GM18508 (cell line): ENCODE measurements around the gene SLC6A13.
"Not testable (repeated sequence)": the region's sequence is repeated elsewhere in the genome, so short reads cannot be mapped to it uniquely, and the experiment has no call there.

Experiments used
- ATAC-seq: cut with Tn5 transposase; IDR thresholded peaks from one replicate; pipeline ENCODE4 v1.9.1; 2021; ENCODE audit warnings: moderate number of reproducible peaks; ENCODE audit not compliant: insufficient read depth, unreplicated experiment

Gene SLC6A13

GRCh38 chr12:204261-204678, 58.4 kb downstream of the SLC6A13 start:
- no peak for ATAC-seq

GRCh38 chr12:203462-204260, 59.0 kb downstream of the SLC6A13 start:
- no peak for ATAC-seq

GRCh38 chr12:203074-203461, 59.6 kb downstream of the SLC6A13 start:
- no peak for ATAC-seq

- ATAC-seq, result no peak
Measured at GRCh38 chr12:202081-202731, 60.4 kb downstream of the SLC6A13 start.

GRCh38 chr12:201361-201760, 61.3 kb downstream of the SLC6A13 start:
- ATAC-seq, result no peak

GRCh38 chr12:198705-199104, 63.9 kb downstream of the SLC6A13 start:
- ATAC-seq, result no peak

GRCh38 chr12:197911-198695, 64.5 kb downstream of the SLC6A13 start:
- ATAC-seq, result no peak

- ATAC-seq, result no peak
Measured at GRCh38 chr12:197347-197746, 65.3 kb downstream of the SLC6A13 start.

GRCh38 chr12:196436-196835, 66.2 kb downstream of the SLC6A13 start:
- no peak for ATAC-seq

- ATAC-seq, result no peak
Measured at GRCh38 chr12:195951-196350, 66.7 kb downstream of the SLC6A13 start.

GRCh38 chr12:195156-195555, 67.5 kb downstream of the SLC6A13 start:
- no peak for ATAC-seq

GRCh38 chr12:194276-194675, 68.4 kb downstream of the SLC6A13 start:
- ATAC-seq, result no peak

- ATAC-seq, result no peak
Measured at GRCh38 chr12:193261-193660, 69.4 kb downstream of the SLC6A13 start.

- ATAC-seq, result no peak
Measured at GRCh38 chr12:191541-191940, 71.1 kb downstream of the SLC6A13 start.

- no peak for ATAC-seq
Measured at GRCh38 chr12:190881-191280, 71.8 kb downstream of the SLC6A13 start.

GRCh38 chr12:189622-189962, 73.0 kb downstream of the SLC6A13 start:
- ATAC-seq, result no peak

GRCh38 chr12:188910-189621, 73.6 kb downstream of the SLC6A13 start:
- ATAC-seq, result no peak

GRCh38 chr12:187986-188909, 74.4 kb downstream of the SLC6A13 start:
- not testable (repeated sequence) for ATAC-seq

GRCh38 chr12:186006-186625, 76.5 kb downstream of the SLC6A13 start:
- no peak for ATAC-seq
